Activated CD8-positive, alpha-beta T cell treated with anti-CD3 and anti-CD28 coated beads for 36 hours (primary cell): ENCODE measurements around the gene ATP8B4. TPM values are rescaled to one million over a fixed set of nuclear protein-coding genes. Genes with fewer than 3 reads are reported as not detected.
"Not testable (repeated sequence)": the region's sequence is repeated elsewhere in the genome, so short reads cannot be mapped to it uniquely, and the experiment has no call there.

Experiments used
- ATAC-seq: fragments of 200-7000 bp; cut with Tn5 transposase; one replicate; pipeline ENCODE4 v1.10.0; 2021; ENCODE audit warnings: mild to moderate bottlenecking, moderate library complexity
- CTCF ChIA-PET: fragments of 350-600 bp; sonication (Branson Sonifier 250); formaldehyde crosslinking; loops from one replicate; lab custom pipeline; 2021; ENCODE audit warnings: antibody characterized with exemption; lab: Charles Lee
- POLR2A ChIA-PET: fragments of 350-600 bp; sonication (Branson Sonifier 250); formaldehyde crosslinking; loops from one replicate; lab custom pipeline; 2021; ENCODE audit warnings: antibody characterized with exemption; lab: Charles Lee
- DNase-seq: peaks from one replicate; pipeline ENCODE4 v3.0.0-alpha.2; 2020
- H3K27ac Mint-ChIP-seq: one replicate; pipeline ENCODE4 v1.8.0; 2021; ENCODE audit warnings: mild to moderate bottlenecking, mixed read lengths
- H3K27me3 Mint-ChIP-seq: one replicate; pipeline ENCODE4 v1.8.0; 2021; ENCODE audit warnings: mixed read lengths
- H3K36me3 Mint-ChIP-seq: one replicate; pipeline ENCODE4 v1.8.0; 2021; ENCODE audit warnings: low read depth, mixed read lengths
- H3K4me1 Mint-ChIP-seq: one replicate; pipeline ENCODE4 v1.8.0; 2021; ENCODE audit warnings: low read depth, mixed read lengths
- H3K4me3 Mint-ChIP-seq: one replicate; pipeline ENCODE4 v1.8.0; 2021; ENCODE audit warnings: mild to moderate bottlenecking, moderate library complexity, mixed read lengths
- H3K9me3 Mint-ChIP-seq: one replicate; pipeline ENCODE4 v1.8.0; 2021; ENCODE audit warnings: mixed read lengths
- CTCF ChIP-seq: fragments of 200-600 bp; IDR thresholded peaks from one replicate; pipeline ENCODE4 v1.8.0; 2022; ENCODE audit warnings: antibody characterized with exemption, mild to moderate bottlenecking
- intact Hi-C: fragments of 100-400 bp; cut with micrococcal nuclease; formaldehyde crosslinking; loops from one replicate; pipeline ENCODE4 v1.10.0; 2022
- total RNA-seq, 2 experiments: library from RNA; stranded (reverse); gene quantifications; one replicate each; pipeline ENCODE4 v1.2.3, GENCODE V29; 2021

The ATP8B4 gene
- total RNA-seq, 2 experiments from 2014 or later: 4.6 to 5.8 TPM

- intact Hi-C loops: no loop called here
- H3K9me3 Mint-ChIP-seq: no peaks in the 10 kb centered on the region
- peaks cover 41% of the 10 kb centered on the region for H3K4me1 Mint-ChIP-seq
- DNase-seq: no peak
- H3K36me3 Mint-ChIP-seq: no peaks in the 10 kb centered on the region
- no peak for ATAC-seq
- no peak overlapping the region for H3K27ac Mint-ChIP-seq
- H3K27me3 Mint-ChIP-seq: no peaks in the 10 kb centered on the region
- POLR2A ChIA-PET: no interaction called here
- CTCF ChIA-PET: interaction anchor here (0.5 kb wide), 1 partner anchor 803 kb away, joined by 3 read pairs; no protein-coding TSS in a partner anchor
- TF ChIP-seq CTCF: no peak
- no peak overlapping the region for H3K4me3 Mint-ChIP-seq
These were observed 12.6 kb downstream of the ATP8B4 start for GRCh38 chr15:50106457-50106856.

GRCh38 chr15:50100486-50100885 is 18.5 kb downstream of the ATP8B4 start:
- no peak for TF ChIP-seq CTCF
- CTCF ChIA-PET: no interaction called here
- Mint-ChIP-seq H3K27ac (no peak overlapping the region), H3K4me1 (peaks cover 3% of the 10 kb centered on the region), H3K27me3 (peaks cover 1% of the 10 kb centered on the region), H3K4me3 (no peak overlapping the region), H3K9me3 (no peaks in the 10 kb centered on the region), H3K36me3 (no peaks in the 10 kb centered on the region)
- intact Hi-C loops: no loop called here
- no peak for DNase-seq
- POLR2A ChIA-PET: no interaction called here
- ATAC-seq: no peak

GRCh38 chr15:50098545-50098944 is 20.5 kb downstream of the ATP8B4 start:
- DNase-seq (no peak), ATAC-seq (no peak)
- Mint-ChIP-seq H3K4me3 (no peak overlapping the region), H3K36me3 (no peaks in the 10 kb centered on the region), H3K9me3 (no peaks in the 10 kb centered on the region), H3K4me1 (peaks cover 3% of the 10 kb centered on the region), H3K27ac (no peak overlapping the region), H3K27me3 (peaks cover 1% of the 10 kb centered on the region)
- ChIA-PET CTCF (interaction anchor here (1.0 kb wide), 1 partner anchor 217 kb away, joined by 5 read pairs; no protein-coding TSS in a partner anchor), POLR2A (no interaction called here)
- no peak for TF ChIP-seq CTCF
- intact Hi-C loops: no loop called here

GRCh38 chr15:50095938-50096821 is 22.9 kb downstream of the ATP8B4 start:
- DNase-seq (no peak), ATAC-seq (no peak)
- TF ChIP-seq CTCF: no peak
- peaks cover 3% of the 10 kb centered on the region for H3K27me3 Mint-ChIP-seq
- no peaks in the 10 kb centered on the region for H3K36me3 Mint-ChIP-seq
- no peak overlapping the region for H3K27ac Mint-ChIP-seq
- ChIA-PET CTCF (no interaction called here), POLR2A (no interaction called here)
- H3K4me1 Mint-ChIP-seq: no peaks in the 10 kb centered on the region
- H3K4me3 Mint-ChIP-seq: no peak overlapping the region
- intact Hi-C loops: no loop called here
- H3K9me3 Mint-ChIP-seq: no peaks in the 10 kb centered on the region

GRCh38 chr15:50089386-50089785 is 29.6 kb downstream of the ATP8B4 start:
- H3K4me3 Mint-ChIP-seq, POLR2A ChIA-PET, H3K27me3 Mint-ChIP-seq, H3K36me3 Mint-ChIP-seq, CTCF ChIA-PET, ATAC-seq, intact Hi-C loops, H3K4me1 Mint-ChIP-seq, H3K27ac Mint-ChIP-seq, H3K9me3 Mint-ChIP-seq, DNase-seq: not testable (repeated sequence)
